OCI-LY1 (cell line): ENCODE results near the gene TPM2.

Source experiments
- H2AFZ ChIP-seq: fragments of 200-600 bp; sonication (generic), shearing (Covaris generic); 2 replicates; pipeline ENCODE4 v1.6.0; 2014; ENCODE audit warnings: antibody characterized with exemption, mild to moderate bottlenecking, low read length
- H3F3A ChIP-seq: fragments of 200-600 bp; sonication (generic), shearing (Covaris generic); 2 replicates; pipeline ENCODE4 v1.6.0; 2014; ENCODE audit warnings: mild to moderate bottlenecking, antibody characterized with exemption, low read length, moderate library complexity; ENCODE audit not compliant: insufficient read depth
- H3K27ac ChIP-seq: fragments of 200-600 bp; sonication (generic); 2 replicates; pipeline ENCODE4 v1.5.1; 2014; ENCODE audit warnings: low read length, mixed run types, mild to moderate bottlenecking, low read depth; ENCODE audit not compliant: poor library complexity, severe bottlenecking
- H3K27me3 ChIP-seq: fragments of 200-600 bp; sonication (generic); 2 replicates; pipeline ENCODE4 v1.6.0; 2014; ENCODE audit warnings: antibody characterized with exemption, mild to moderate bottlenecking, low read length, moderate library complexity; ENCODE audit not compliant: insufficient read depth
- H3K36me3 ChIP-seq: fragments of 200-600 bp; sonication (generic); 2 replicates; pipeline ENCODE4 v1.6.1; 2014; ENCODE audit warnings: mild to moderate bottlenecking, antibody characterized with exemption, low read length, moderate library complexity, mixed read lengths; ENCODE audit not compliant: insufficient read depth
- H3K4me1 ChIP-seq: fragments of 200-600 bp; sonication (generic); 2 replicates; pipeline ENCODE4 v1.5.1; 2014; ENCODE audit warnings: mild to moderate bottlenecking, low read length, moderate library complexity; ENCODE audit not compliant: insufficient read depth, severe bottlenecking
- H3K4me2 ChIP-seq: fragments of 200-600 bp; sonication (generic), shearing (Covaris generic); 2 replicates; pipeline ENCODE4 v1.6.1; 2014; ENCODE audit warnings: low read length
- H3K4me3 ChIP-seq: fragments of 200-600 bp; sonication (generic); 2 replicates; pipeline ENCODE4 v1.5.1; 2014; ENCODE audit warnings: low read length, low read depth, mild to moderate bottlenecking, mixed read lengths; ENCODE audit not compliant: poor library complexity, severe bottlenecking
- H3K79me2 ChIP-seq: fragments of 200-600 bp; shearing (Covaris generic); 2 replicates; pipeline ENCODE4 v1.6.1; 2016; ENCODE audit warnings: mixed run types, low read length, mixed read lengths; ENCODE audit not compliant: insufficient read depth
- H3K9ac ChIP-seq: fragments of 200-600 bp; sonication (generic), shearing (Covaris generic); 2 replicates; pipeline ENCODE4 v1.6.1; 2014; ENCODE audit warnings: mild to moderate bottlenecking, low read length, mixed read lengths
- H3K9me2 ChIP-seq: fragments of 200-600 bp; sonication (generic), shearing (Covaris generic); 2 replicates; pipeline ENCODE4 v1.6.1; 2014; ENCODE audit warnings: low read depth, mild to moderate bottlenecking, low read length, mixed read lengths
- H3K9me3 ChIP-seq: fragments of 200-600 bp; shearing (Covaris generic); 2 replicates; pipeline ENCODE4 v1.6.1; 2014; ENCODE audit warnings: low read length, mixed read lengths
- H4K20me1 ChIP-seq: fragments of 200-600 bp; sonication (generic), shearing (Covaris generic); 2 replicates; pipeline ENCODE4 v1.6.0; 2016; ENCODE audit warnings: mild to moderate bottlenecking, low read length; ENCODE audit not compliant: insufficient read depth
- CTCF ChIP-seq: fragments of 200-600 bp; sonication (generic), shearing (Covaris generic); IDR thresholded peaks from 2 replicates; pipeline ENCODE4 v1.5.1; 2017; ENCODE audit warnings: mild to moderate bottlenecking, antibody characterized with exemption, low read length, moderate library complexity, mixed read lengths
- EZH2 ChIP-seq: fragments of 200-600 bp; sonication (generic), shearing (Covaris generic); IDR thresholded peaks from 2 replicates; pipeline ENCODE4 v1.8.0; 2017; ENCODE audit warnings: borderline replicate concordance, mixed run types, mild to moderate bottlenecking, antibody characterized with exemption, low read length, moderate library complexity, mixed read lengths

The TPM2 gene

GRCh38 chr9:35705836-35706430 is 16.2 kb upstream of the TPM2 start:
- Histone ChIP-seq H3K9me3 (no peaks in the 10 kb centered on the region), H4K20me1 (no peaks in the 10 kb centered on the region), H3K36me3 (peaks cover 93% of the 10 kb centered on the region), H3K4me1 (no peaks in the 10 kb centered on the region), H3K4me3 (no peak overlapping the region), H3K79me2 (no peaks in the 10 kb centered on the region), H3K27ac (no peak overlapping the region), H3K9ac (no peak overlapping the region), H3F3A (no peaks in the 10 kb centered on the region), H2AFZ (no peak overlapping the region), H3K9me2 (no peaks in the 10 kb centered on the region), H3K4me2 (no peak overlapping the region), H3K27me3 (no peaks in the 10 kb centered on the region)
- TF ChIP-seq CTCF (no peak), EZH2 (no peak)

GRCh38 chr9:35705372-35705771 is 15.6 kb upstream of the TPM2 start:
- H3K36me3 ChIP-seq: peaks cover 93% of the 10 kb centered on the region

GRCh38 chr9:35703906-35704672 is 14.4 kb upstream of the TPM2 start:
- Histone ChIP-seq H2AFZ (no peak overlapping the region), H3K4me2 (no peak overlapping the region), H3K9me2 (no peaks in the 10 kb centered on the region), H3K36me3 (peaks cover 99% of the 10 kb centered on the region), H3K9ac (no peak overlapping the region), H3K4me1 (no peaks in the 10 kb centered on the region), H3K27ac (no peak overlapping the region), H4K20me1 (no peaks in the 10 kb centered on the region), H3F3A (no peaks in the 10 kb centered on the region), H3K27me3 (no peaks in the 10 kb centered on the region), H3K4me3 (no peak overlapping the region), H3K79me2 (no peaks in the 10 kb centered on the region), H3K9me3 (no peaks in the 10 kb centered on the region)
- TF ChIP-seq CTCF (no peak), EZH2 (no peak)

More at GRCh38 chr9:35705372-35705771, 15.6 kb upstream of the TPM2 start:
- TF ChIP-seq CTCF (no peak), EZH2 (no peak)
- Histone ChIP-seq H3K27me3 (no peaks in the 10 kb centered on the region), H2AFZ (no peak overlapping the region), H3K27ac (no peak overlapping the region), H3K9me3 (no peaks in the 10 kb centered on the region), H3K79me2 (no peaks in the 10 kb centered on the region), H3K9ac (no peak overlapping the region), H3K4me3 (no peak overlapping the region), H3K4me2 (no peak overlapping the region), H3K4me1 (no peaks in the 10 kb centered on the region), H4K20me1 (no peaks in the 10 kb centered on the region), H3F3A (no peaks in the 10 kb centered on the region), H3K9me2 (no peaks in the 10 kb centered on the region)
